GM10266 (cell line): Measurements from ENCODE around the gene STT3B.

Experiments used
- DNase-seq: peaks from one replicate; pipeline ENCODE4 v3.0.0; 2012; ENCODE audit errors: extremely low spot score
- CTCF ChIP-seq: IDR thresholded peaks from 2 replicates; pipeline ENCODE4 v1.5.1; 2012; ENCODE audit warnings: mild to moderate bottlenecking, low read depth; ENCODE audit not compliant: control insufficient read depth, insufficient read depth; ENCODE audit errors: missing control alignments

The STT3B gene

DNA sequence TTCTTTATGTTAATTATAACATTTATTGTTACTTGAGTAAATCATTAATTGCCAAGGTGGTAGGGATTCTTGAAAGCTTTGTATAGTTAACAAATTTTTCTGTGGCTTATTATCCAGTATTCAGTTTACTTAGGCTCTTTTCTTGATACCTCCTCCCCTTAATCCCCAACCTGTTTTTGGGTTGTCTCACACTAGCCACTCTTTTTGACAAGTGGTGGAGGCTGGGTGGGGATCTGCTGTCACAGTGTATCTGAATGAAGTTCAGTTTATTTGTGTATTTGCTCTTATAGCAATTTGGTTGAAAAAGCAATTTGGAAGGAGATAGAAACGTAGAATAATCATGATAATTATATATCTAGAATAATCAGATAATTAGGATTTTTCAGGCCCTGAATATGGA, 43.8 kb downstream of the STT3B start:
- no peak for DNase-seq
- no peak for TF ChIP-seq CTCF

GRCh38 chr3:31577232-31577631, 44.5 kb downstream of the STT3B start:
- no peak for TF ChIP-seq CTCF
- DNase-seq = no peak

DNA sequence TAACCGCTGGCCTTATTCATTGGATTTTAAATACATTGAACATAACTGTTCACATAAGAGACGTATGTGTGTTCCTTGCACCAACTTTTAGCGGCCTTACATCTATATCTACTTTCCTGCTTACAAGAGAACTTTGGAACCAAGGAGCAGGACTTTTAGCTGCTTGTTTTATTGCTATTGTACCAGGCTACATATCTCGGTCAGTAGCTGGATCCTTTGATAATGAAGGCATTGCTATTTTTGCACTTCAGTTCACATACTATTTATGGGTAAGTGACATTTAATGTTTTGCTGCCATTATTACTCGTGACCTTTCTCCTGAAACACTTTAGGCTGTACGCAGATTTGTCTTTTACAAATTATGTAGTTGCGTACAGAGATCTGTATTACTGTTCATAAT, 47.1 kb downstream of the STT3B start:
- no peak for TF ChIP-seq CTCF

DNA sequence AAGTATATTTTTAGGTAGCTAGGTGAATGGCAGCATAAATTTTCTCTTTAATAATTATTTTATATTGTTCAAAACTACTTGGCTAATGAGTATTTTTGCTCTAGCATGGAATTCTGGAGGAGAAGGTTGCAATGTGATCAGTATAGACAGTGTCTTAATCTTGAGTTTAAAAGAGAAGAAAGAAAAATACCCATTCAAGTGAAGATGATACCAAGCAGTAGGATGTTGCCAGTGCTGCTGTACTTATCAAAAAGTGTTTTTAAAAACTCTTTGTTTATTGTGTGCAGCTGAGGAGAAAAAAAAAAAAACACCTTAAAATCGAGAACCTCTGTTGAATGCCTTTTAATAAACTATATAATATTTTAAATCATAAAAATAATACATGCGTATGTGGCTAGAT, 47.9 kb downstream of the STT3B start:
- no peak for TF ChIP-seq CTCF

More for the DNA sequence above, 47.1 kb downstream of the STT3B start:
- no peak for DNase-seq

GRCh38 chr3:31581660-31582059, 48.9 kb downstream of the STT3B start:
- no peak for DNase-seq
- no peak for TF ChIP-seq CTCF

More for the DNA sequence above, 47.9 kb downstream of the STT3B start:
- no peak for DNase-seq

DNA sequence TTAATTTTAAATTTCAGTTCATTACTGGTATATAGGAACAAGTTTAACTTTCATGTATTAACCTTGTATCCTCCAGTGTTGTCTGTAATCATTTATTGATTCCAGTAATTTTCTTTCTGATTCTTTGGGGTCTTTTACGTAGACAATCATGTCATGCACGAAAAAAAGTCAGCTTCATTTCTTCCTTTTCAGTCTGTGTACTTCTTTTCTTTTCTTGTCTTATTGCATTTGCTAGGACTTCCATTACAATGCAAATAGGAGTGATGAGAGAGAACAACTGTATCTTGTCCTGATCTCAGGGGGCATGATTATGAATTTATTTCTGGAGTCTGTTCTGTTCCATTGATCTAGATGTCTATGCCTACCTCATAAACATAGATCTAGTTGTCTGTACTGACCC, 56.5 kb downstream of the STT3B start:
- TF ChIP-seq CTCF = no peak
- no peak for DNase-seq

DNA sequence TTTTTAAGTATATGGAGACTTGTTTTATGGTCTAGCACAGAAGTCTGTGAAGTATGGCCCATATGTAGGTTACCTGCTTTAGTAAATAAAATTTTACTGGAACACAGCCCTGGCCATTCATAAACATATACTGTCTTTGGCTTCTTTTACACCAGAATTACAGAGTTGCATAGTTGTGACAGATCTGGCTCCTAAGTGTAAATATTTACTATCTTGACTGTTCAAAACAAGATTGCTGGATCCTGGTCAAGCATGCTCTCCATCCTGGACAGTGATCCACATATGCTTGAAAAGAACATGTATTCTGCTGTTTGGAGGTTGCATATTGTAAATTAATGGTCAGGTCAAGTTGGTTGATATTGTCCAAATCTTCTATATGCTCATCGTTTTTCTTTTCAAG, 57.9 kb downstream of the STT3B start:
- no peak for TF ChIP-seq CTCF
- DNase-seq = no peak
